ENCODE data around the gene S100A8. TPM values are rescaled to one million over a fixed set of nuclear protein-coding genes. Genes with fewer than 3 reads are reported as not detected.

The S100A8 gene
- total and polyA plus RNA-seq, 2 donors (not counting 3 experiments of a cell fraction or from before 2014, with no cell fraction given): not detected

DNA sequence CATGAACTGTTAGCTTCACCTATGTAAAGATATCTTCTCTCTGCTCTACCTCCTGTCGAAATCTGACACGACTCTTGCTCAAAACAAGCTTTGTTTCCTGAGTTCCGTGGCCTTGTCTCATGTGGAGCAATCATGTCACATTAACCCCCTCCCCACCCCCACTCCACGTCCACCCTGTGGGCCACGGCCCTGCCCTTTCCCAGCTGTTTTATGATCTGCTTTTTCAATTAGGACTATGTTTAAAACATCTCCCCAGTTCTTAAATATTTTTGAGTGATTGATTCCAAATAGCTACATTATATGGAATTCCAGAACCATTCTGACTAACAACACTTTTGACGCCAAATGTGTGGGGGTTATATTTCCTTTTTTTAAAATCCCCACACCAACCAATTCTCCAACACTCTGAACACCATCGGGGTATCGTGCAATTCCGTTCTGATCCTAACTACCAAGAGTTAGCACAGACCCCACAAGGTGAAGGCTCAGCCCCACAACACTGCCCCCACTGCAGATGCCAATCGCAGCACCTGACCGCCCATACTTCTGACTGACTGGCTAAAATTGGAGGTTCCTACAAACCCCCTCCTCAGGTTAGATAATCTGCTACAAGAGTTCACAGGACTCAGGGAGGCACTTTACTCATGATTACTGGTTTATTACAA, 12.7 kb upstream of the S100A8 start:
- TF ChIP-seq POLR2AphosphoS5 (IDR thresholded peaks at IDR 0.05; ENCODE audit: insufficient read depth, low read depth, low read length) (no peak), EZH2 (IDR thresholded peaks at IDR 0.05; ENCODE audit: borderline replicate concordance, low read depth, low read length, severe bottlenecking) (no peak), MYC (IDR thresholded peaks at IDR 0.05; ENCODE audit: low read depth, low read length) (no peak), POLR2A (IDR thresholded peaks at IDR 0.05; ENCODE audit: low read depth, low read length) (no peak), JUN (IDR thresholded peaks at IDR 0.05; ENCODE audit: borderline replicate concordance, insufficient read depth, insufficient read length, low read depth) (no peak), GATA2 (IDR thresholded peaks at IDR 0.05; ENCODE audit: insufficient read depth, insufficient read length, low read depth, low read length) (no peak), FOS (IDR thresholded peaks at IDR 0.05; ENCODE audit: borderline replicate concordance, insufficient read depth, low read length) (no peak)
- TF ChIP-seq, protein P1, sequence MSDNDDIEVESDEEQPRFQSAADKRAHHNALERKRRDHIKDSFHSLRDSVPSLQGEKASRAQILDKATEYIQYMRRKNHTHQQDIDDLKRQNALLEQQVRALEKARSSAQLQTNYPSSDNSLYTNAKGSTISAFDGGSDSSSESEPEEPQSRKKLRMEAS (IDR thresholded peaks at IDR 0.05; ENCODE audit: insufficient read depth, insufficient read length): no peak
- TF ChIP-seq, protein P2, sequence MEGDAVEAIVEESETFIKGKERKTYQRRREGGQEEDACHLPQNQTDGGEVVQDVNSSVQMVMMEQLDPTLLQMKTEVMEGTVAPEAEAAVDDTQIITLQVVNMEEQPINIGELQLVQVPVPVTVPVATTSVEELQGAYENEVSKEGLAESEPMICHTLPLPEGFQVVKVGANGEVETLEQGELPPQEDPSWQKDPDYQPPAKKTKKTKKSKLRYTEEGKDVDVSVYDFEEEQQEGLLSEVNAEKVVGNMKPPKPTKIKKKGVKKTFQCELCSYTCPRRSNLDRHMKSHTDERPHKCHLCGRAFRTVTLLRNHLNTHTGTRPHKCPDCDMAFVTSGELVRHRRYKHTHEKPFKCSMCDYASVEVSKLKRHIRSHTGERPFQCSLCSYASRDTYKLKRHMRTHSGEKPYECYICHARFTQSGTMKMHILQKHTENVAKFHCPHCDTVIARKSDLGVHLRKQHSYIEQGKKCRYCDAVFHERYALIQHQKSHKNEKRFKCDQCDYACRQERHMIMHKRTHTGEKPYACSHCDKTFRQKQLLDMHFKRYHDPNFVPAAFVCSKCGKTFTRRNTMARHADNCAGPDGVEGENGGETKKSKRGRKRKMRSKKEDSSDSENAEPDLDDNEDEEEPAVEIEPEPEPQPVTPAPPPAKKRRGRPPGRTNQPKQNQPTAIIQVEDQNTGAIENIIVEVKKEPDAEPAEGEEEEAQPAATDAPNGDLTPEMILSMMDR (IDR thresholded peaks at IDR 0.05; ENCODE audit: extremely low read depth in 1 of 2, insufficient read depth in 1 of 2, low read depth in 1 of 2, low read length in 2 of 2): no peak
- CTCF ChIA-PET: interaction anchor here (2.5 kb wide), 1 partner anchor 50 kb away, joined by 5 read pairs; no protein-coding TSS in a partner anchor
- no TSS peak for BruUV-seq (replicated peaks)
- H2AFZ ChIP-seq (ENCODE audit: low read depth, low read length): no peak overlapping the region
- POLR2A ChIA-PET: no interaction called here
- H3K79me2 ChIP-seq (ENCODE audit: control insufficient read depth, insufficient read depth, low read length): no peaks in the 10 kb centered on the region
- no peak overlapping the region for H3K4me2 ChIP-seq (ENCODE audit: insufficient read depth, low read length)
- H3K36me3 ChIP-seq (ENCODE audit: control insufficient read depth in 2 of 2, extremely low read depth in 1 of 2, insufficient read depth in 2 of 2, low read length in 2 of 2): no peaks in the 10 kb centered on the region
- dilution Hi-C loops (cut with MboI; ENCODE audit: extremely low pct_ligation_motif_present, low sequenced_read_pairs) (no loop called here), intact Hi-C loops (cut with micrococcal nuclease) (loop anchor here (2.0 kb wide), 1 partner anchor 51 kb away; no protein-coding TSS in a partner anchor)
- H3K4me3 ChIP-seq (replicated peaks in 1 of 3; ENCODE audit: insufficient read depth in 1 of 3, low read depth in 1 of 3, low read length in 3 of 3): no peak overlapping the region
- H3K4me1 ChIP-seq (ENCODE audit: control insufficient read depth, extremely low read depth, insufficient read depth, low read length): no peaks in the 10 kb centered on the region
- H3K9me1 ChIP-seq (replicated peaks; ENCODE audit: control insufficient read depth, extremely low read depth, insufficient read depth, low read length): no peaks in the 10 kb centered on the region
- FAIRE-seq: no peak
- no peaks in the 10 kb centered on the region for H4K20me1 ChIP-seq (replicated peaks; ENCODE audit: control insufficient read depth, extremely low read depth, insufficient read depth, low read length)
- no peaks in the 10 kb centered on the region for H3K9me3 ChIP-seq (replicated peaks; ENCODE audit: control insufficient read depth, insufficient read depth, low read length)
- H3K9ac ChIP-seq (replicated peaks; ENCODE audit: extremely low read depth, insufficient read depth, low read length): no peak overlapping the region
- H3K27ac ChIP-seq (ENCODE audit: insufficient read depth, low read depth, low read length): no peak overlapping the region
- DNase-seq (ENCODE audit: low read depth, low spot score): no peak
- H3K27me3 ChIP-seq (ENCODE audit: control insufficient read depth in 2 of 2, insufficient read depth in 2 of 2, low read length in 2 of 2): peaks cover 0 to 2% of the 10 kb centered on the region in 2 experiments

All from endothelial cell of umbilical vein (primary cell).